ENCODE measurements around the gene SEMA4C. TPM values are rescaled to one million over a fixed set of nuclear protein-coding genes. Genes with fewer than 3 reads are reported as not detected.

SEMA4C gene
- total and polyA plus RNA-seq, 2 experiments from 2014 or later = 27.9 to 53.6 TPM

GRCh38 chr2:96878171-96878570 is 8.3 kb upstream of the SEMA4C start:
- Histone ChIP-seq H3K36me3 (no peaks in the 10 kb centered on the region), H3K27ac (no peak overlapping the region), H3K4me3 (no peak overlapping the region), H3K9me3 (ENCODE audit: low read depth) (no peaks in the 10 kb centered on the region), H3K4me1 (ENCODE audit: low read depth) (peaks cover 16% of the 10 kb centered on the region), H3K27me3 (no peaks in the 10 kb centered on the region)
- no peak for DNase-seq (ENCODE audit: low read depth in 1 of 2, low spot score in 1 of 2)
- no peak for TF ChIP-seq CTCF (IDR thresholded peaks at IDR 0.05; ENCODE audit: low read depth, low read length)

GRCh38 chr2:96877631-96878092 is 7.8 kb upstream of the SEMA4C start:
- Histone ChIP-seq H3K9me3 (ENCODE audit: low read depth) (no peaks in the 10 kb centered on the region), H3K27me3 (no peaks in the 10 kb centered on the region), H3K4me3 (no peak overlapping the region), H3K27ac (no peak overlapping the region), H3K36me3 (no peaks in the 10 kb centered on the region), H3K4me1 (ENCODE audit: low read depth) (peaks cover 16% of the 10 kb centered on the region)
- TF ChIP-seq CTCF (IDR thresholded peaks at IDR 0.05; ENCODE audit: low read depth, low read length) = no peak
- DNase-seq (ENCODE audit: low read depth in 1 of 2, low spot score in 1 of 2) = no peak

- Histone ChIP-seq H3K9me3 (ENCODE audit: low read depth) (no peaks in the 10 kb centered on the region), H3K4me3 (no peak overlapping the region), H3K4me1 (ENCODE audit: low read depth) (peaks cover 16% of the 10 kb centered on the region), H3K27ac (no peak overlapping the region), H3K36me3 (no peaks in the 10 kb centered on the region), H3K27me3 (no peaks in the 10 kb centered on the region)
- no peak for DNase-seq (ENCODE audit: low read depth in 1 of 2, low spot score in 1 of 2)
- TF ChIP-seq CTCF (IDR thresholded peaks at IDR 0.05; ENCODE audit: low read depth, low read length) = no peak
Measured at GRCh38 chr2:96877042-96877451, 7.2 kb upstream of the SEMA4C start.

GRCh38 chr2:96876269-96877041 is 6.6 kb upstream of the SEMA4C start:
- H3K9me3 ChIP-seq (ENCODE audit: low read depth) = no peaks in the 10 kb centered on the region
- H3K36me3 ChIP-seq = no peaks in the 10 kb centered on the region
- peaks cover 10% of the 10 kb centered on the region for H3K4me1 ChIP-seq (ENCODE audit: low read depth)
- DNase-seq (ENCODE audit: low read depth in 1 of 2, low spot score in 1 of 2) = no peak
- no peak overlapping the region for H3K27ac ChIP-seq
- no peak for TF ChIP-seq CTCF (IDR thresholded peaks at IDR 0.05; ENCODE audit: low read depth, low read length)
- no peaks in the 10 kb centered on the region for H3K27me3 ChIP-seq
- H3K4me3 ChIP-seq = no peak overlapping the region

- TF ChIP-seq CTCF (IDR thresholded peaks at IDR 0.05; ENCODE audit: low read depth, low read length) = no peak
- DNase-seq (ENCODE audit: low read depth in 1 of 2, low spot score in 1 of 2) = no peak
- Histone ChIP-seq H3K4me1 (ENCODE audit: low read depth) (peaks cover 8% of the 10 kb centered on the region), H3K4me3 (no peak overlapping the region), H3K27ac (no peak overlapping the region), H3K9me3 (ENCODE audit: low read depth) (no peaks in the 10 kb centered on the region), H3K36me3 (no peaks in the 10 kb centered on the region), H3K27me3 (no peaks in the 10 kb centered on the region)
Measured at GRCh38 chr2:96875498-96876268, 5.8 kb upstream of the SEMA4C start.

All from cardiac muscle cell (in vitro differentiated cells and primary cell).